ENCODE measurements around the gene FAM89A. TPM values are rescaled to one million over a fixed set of nuclear protein-coding genes. Genes with fewer than 3 reads are reported as not detected.

FAM89A gene
- polyA plus RNA-seq, 4 donors: 0.89 to 7.5 (median 3.5) TPM

DNA sequence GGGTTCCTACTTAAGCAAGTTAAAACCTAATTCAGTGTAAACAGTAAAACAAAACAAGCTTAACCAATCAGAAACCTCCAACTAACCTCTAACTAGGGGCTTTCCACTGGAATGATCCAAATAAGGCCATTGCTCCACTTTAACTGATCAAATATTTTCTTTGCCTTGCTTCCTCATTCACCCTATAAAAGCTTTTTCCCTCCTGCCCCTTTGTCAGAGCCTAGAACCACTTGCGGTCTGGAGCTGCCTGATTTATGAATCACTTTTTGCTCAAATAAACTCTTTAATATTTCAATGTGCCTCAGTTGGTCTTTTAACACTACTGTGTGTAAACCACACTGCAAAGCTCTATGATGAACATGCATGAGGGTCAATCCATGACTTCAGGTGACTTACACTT lies 4.5 kb upstream of the FAM89A start:
- Histone ChIP-seq H3K4me3 (ENCODE audit: low read depth in 1 of 3, low read length in 3 of 3) (no peak overlapping the region), H3K27me3 (ENCODE audit: control insufficient read depth in 3 of 3, insufficient read depth in 3 of 3, low read length in 3 of 3) (peaks cover 0 to 14% (median 2%) of the 10 kb centered on the region in 3 donors), H3K4me1 (ENCODE audit: control insufficient read depth in 3 of 3, insufficient read depth in 2 of 3, low read depth in 1 of 3, low read length in 2 of 3) (peaks cover 0 to 4% (median 0%) of the 10 kb centered on the region in 3 donors), H3K27ac (ENCODE audit: low read depth in 1 of 3, low read length in 2 of 3) (no peak overlapping the region), H3K36me3 (ENCODE audit: control insufficient read depth in 3 of 3, insufficient read depth in 2 of 3, low read depth in 1 of 3, low read length in 3 of 3) (no peaks in the 10 kb centered on the region), H3K9me3 (ENCODE audit: control insufficient read depth in 2 of 2, insufficient read depth in 1 of 2, low read depth in 1 of 2, low read length in 1 of 2) (peaks cover 0 to 8% of the 10 kb centered on the region in 2 donors)
- 92 to 100% (median 96%) methylated on average over 1 of the region's 1 CpG for WGBS, 3 donors
- FAIRE-seq: no peak
- DNase-seq: no peak

DNA sequence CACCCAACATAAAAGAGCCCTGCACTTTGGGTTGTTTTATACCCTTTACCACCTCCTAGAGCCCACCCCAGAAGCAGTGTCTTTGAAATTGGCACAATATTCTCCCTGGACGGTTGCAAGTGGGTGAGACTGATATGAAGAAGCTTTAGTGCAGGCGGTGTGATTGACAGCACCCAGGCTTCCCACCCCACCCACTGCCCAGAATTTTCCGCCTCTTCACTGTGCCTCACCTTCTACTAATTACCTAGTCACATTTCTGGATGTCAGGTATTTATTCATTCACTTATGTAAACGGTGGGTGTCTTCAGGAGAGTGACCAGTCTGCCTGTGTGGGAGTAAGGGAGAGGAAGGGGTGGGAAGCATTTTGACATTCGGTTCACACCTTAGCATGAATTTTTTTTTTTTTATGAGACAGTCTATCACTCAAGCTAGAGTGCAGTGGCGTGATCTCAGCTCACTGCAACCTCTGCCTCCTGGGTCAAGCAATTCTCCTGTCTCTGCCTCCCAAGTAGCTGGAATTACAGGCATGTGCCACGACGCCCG lies 1.7 kb upstream of the FAM89A start:
- 60 to 71% (median 65%) methylated on average over 9 of the region's 9 CpGs for WGBS, 3 donors
- FAIRE-seq: no peak
- no peak overlapping the region for H3K4me3 ChIP-seq (ENCODE audit: low read depth in 1 of 3, low read length in 3 of 3)
- peaks cover 0 to 12% (median 2%) of the 10 kb centered on the region in 3 donors for H3K4me1 ChIP-seq (ENCODE audit: control insufficient read depth in 3 of 3, insufficient read depth in 2 of 3, low read depth in 1 of 3, low read length in 2 of 3)
- no peaks in the 10 kb centered on the region for H3K36me3 ChIP-seq (ENCODE audit: control insufficient read depth in 3 of 3, insufficient read depth in 2 of 3, low read depth in 1 of 3, low read length in 3 of 3)
- H3K9me3 ChIP-seq (ENCODE audit: control insufficient read depth in 2 of 2, insufficient read depth in 1 of 2, low read depth in 1 of 2, low read length in 1 of 2): peaks cover 0 to 8% of the 10 kb centered on the region in 2 donors
- no peak for DNase-seq
- peaks cover 0 to 31% (median 2%) of the 10 kb centered on the region in 3 donors for H3K27me3 ChIP-seq (ENCODE audit: control insufficient read depth in 3 of 3, insufficient read depth in 3 of 3, low read length in 3 of 3)
- H3K27ac ChIP-seq (ENCODE audit: low read depth in 1 of 3, low read length in 2 of 3): no peak overlapping the region

DNA sequence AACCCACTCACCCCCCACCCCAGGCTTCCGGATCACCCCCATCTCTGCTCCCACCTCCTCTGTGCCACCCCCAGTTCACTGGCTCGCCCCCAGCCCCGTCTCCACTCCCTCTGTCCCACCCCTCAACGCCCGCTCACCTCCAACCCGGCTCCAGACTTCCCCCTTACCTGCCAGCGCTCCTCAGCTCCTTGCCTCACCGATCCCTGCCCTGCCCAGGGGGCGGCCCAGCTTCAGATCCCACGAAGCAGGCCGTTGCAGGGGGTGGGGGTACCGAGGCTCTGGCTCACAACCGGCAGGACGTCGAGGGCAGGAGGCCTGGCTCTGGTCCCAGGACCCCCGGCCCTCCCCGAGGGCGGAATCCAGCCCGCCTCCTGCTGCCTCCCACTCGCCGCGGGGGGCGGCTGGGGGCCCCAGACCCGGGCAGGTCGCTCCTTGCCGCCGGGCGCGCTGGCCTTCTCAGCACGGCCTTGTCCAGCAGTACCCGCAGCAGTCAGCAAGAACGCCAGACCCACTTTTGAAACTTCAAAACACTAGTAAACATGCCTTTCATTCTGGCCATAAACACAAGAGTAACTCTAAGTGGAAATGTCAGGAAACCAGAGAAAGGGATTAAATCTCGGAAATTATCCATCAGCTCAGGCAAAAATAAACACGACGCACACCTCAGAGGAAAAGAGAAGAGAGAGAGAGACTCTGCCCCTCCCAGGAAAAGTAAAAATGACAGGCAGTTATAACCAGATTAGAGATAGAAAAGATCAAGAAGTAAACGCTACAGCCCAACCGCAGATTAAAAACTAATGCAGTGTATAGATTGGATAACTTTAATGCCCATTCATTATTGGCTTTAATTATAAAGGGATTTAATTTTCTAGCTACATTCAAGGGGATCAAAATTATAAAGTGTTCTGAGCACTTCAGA lies 1.0 kb upstream of the FAM89A start:
- Histone ChIP-seq H3K36me3 (ENCODE audit: control insufficient read depth in 3 of 3, insufficient read depth in 2 of 3, low read depth in 1 of 3, low read length in 3 of 3) (no peaks in the 10 kb centered on the region), H3K9me3 (ENCODE audit: control insufficient read depth in 2 of 2, insufficient read depth in 1 of 2, low read depth in 1 of 2, low read length in 1 of 2) (peaks cover 0 to 8% of the 10 kb centered on the region in 2 donors), H3K27ac (ENCODE audit: low read depth in 1 of 3, low read length in 2 of 3) (no peak overlapping the region), H3K4me3 (ENCODE audit: low read depth in 1 of 3, low read length in 3 of 3) (peak overlapping the region in 2 of 3 donors; percentile 43 to 66), H3K4me1 (ENCODE audit: control insufficient read depth in 3 of 3, insufficient read depth in 2 of 3, low read depth in 1 of 3, low read length in 2 of 3) (peaks cover 0 to 12% (median 2%) of the 10 kb centered on the region in 3 donors), H3K27me3 (ENCODE audit: control insufficient read depth in 3 of 3, insufficient read depth in 3 of 3, low read length in 3 of 3) (peaks cover 0 to 31% (median 2%) of the 10 kb centered on the region in 3 donors)
- DNase-seq (peak in 1 of 2 donors; percentile 46), FAIRE-seq (no peak)
- WGBS, 3 donors: 7 to 9% (median 8%) methylated on average over 33 to 37 of the region's 37 CpGs

DNA sequence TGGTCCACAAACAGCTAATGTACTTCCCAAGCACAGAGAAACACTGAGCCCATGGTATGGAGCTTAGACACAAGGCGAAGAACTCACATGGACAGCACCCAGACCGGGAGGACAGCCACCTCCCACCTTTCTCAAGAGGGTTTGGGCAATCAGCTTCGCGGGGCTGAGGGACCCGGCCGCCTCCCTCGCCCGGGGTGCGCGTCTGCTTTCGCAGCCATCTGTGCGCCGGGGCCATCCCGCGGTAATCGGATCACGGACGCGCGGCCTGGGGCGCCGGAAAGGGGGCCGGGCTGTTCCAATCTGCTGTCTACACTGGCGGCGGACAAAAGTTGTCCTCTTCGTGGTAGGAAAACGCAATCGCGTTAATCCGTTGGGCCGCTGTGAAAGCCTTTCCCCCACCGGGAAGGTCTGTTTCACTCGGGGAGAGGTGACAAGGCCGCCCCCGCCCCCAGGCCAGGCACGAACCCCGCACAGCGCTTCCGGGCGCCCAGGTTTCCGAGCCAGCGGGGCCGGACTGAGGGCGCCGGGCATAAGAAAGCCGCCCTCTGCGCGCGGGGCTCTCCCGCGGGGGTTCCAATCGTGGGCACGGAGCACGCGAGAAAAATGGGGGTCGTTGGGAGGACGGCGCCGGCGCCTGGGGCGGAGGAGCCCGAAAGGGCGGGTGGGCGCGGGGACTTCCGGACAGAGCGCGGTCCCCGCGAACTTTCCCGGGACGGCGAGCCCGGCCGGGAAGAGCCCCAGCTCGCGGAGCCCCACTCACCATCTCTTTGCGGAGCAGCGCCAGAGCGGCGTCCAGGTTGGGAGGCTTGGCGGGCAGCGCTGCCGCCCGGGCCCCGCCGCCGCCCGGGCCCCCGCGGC lies 664 bp downstream of the FAM89A start:
- DNase-seq: peak; percentile 18 to 75
- no peak overlapping the region for H3K27ac ChIP-seq (ENCODE audit: low read depth in 1 of 3, low read length in 2 of 3)

DNA sequence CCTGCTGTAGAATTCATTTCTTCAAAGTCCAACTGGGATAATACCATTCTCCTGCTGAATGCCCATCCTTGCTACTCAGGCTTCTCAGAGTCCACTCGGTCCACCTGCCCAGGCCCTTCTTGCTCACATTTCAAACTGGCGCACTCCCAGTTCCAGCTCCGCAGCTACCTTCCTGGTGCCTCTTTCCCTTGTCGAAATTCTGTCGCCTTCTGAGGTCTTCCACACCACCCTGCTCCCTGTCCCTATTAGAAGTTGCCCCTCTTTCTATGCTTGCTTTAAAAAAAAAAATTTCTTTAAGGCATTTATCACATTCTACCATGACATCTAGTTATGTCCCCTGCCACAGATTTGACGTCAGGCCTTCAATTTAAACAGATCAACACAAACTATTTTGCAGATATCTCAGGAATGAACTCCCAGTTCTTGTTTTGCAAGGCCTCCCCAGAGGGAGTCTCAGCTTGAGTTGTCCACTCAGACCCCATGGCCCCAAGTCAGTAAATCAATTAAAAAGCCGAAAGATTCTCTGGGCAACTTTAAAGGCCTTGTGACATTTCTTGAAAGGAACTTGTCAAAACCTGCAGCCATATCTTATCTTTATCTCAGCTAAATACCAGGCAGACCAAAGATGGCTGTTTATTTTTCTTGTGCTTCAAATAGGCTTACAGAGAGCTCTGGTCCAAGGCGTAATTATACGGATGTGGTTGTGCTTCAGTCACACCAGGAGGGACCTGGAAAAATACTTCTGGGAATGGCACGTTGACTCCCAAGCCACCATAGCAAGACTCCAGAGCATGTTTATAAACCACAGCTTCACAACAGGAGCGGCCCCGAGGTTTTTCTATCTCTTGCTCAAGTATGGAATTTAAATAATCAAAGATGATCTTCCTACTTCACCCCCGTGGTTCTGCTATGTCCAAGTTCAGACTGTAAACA lies 2.2 kb downstream of the FAM89A start:
- Histone ChIP-seq H3K4me3 (ENCODE audit: low read depth in 1 of 3, low read length in 3 of 3) (no peak overlapping the region), H3K36me3 (ENCODE audit: control insufficient read depth in 3 of 3, insufficient read depth in 2 of 3, low read depth in 1 of 3, low read length in 3 of 3) (no peaks in the 10 kb centered on the region), H3K4me1 (ENCODE audit: control insufficient read depth in 3 of 3, insufficient read depth in 2 of 3, low read depth in 1 of 3, low read length in 2 of 3) (peaks cover 0 to 12% (median 2%) of the 10 kb centered on the region in 3 donors), H3K27me3 (ENCODE audit: control insufficient read depth in 3 of 3, insufficient read depth in 3 of 3, low read length in 3 of 3) (peaks cover 0 to 31% (median 0%) of the 10 kb centered on the region in 3 donors), H3K9me3 (ENCODE audit: control insufficient read depth in 2 of 2, insufficient read depth in 1 of 2, low read depth in 1 of 2, low read length in 1 of 2) (no peaks in the 10 kb centered on the region), H3K27ac (ENCODE audit: low read depth in 1 of 3, low read length in 2 of 3) (no peak overlapping the region)
- 87 to 89% (median 87%) methylated on average over 13 of the region's 13 CpGs for WGBS, 3 donors
- FAIRE-seq: no peak
- DNase-seq: no peak

More for the DNA sequence above, 664 bp downstream of the FAM89A start:
- WGBS, 3 donors: 0% methylated on average over 66 to 91 of the region's 91 CpGs
- Histone ChIP-seq H3K9me3 (ENCODE audit: control insufficient read depth in 2 of 2, insufficient read depth in 1 of 2, low read depth in 1 of 2, low read length in 1 of 2) (peaks cover 0 to 1% of the 10 kb centered on the region in 2 donors), H3K4me1 (ENCODE audit: control insufficient read depth in 3 of 3, insufficient read depth in 2 of 3, low read depth in 1 of 3, low read length in 2 of 3) (peaks cover 0 to 12% (median 2%) of the 10 kb centered on the region in 3 donors), H3K4me3 (ENCODE audit: low read depth in 1 of 3, low read length in 3 of 3) (peak overlapping the region; percentile 59 to 66 (median 63)), H3K27me3 (ENCODE audit: control insufficient read depth in 3 of 3, insufficient read depth in 3 of 3, low read length in 3 of 3) (peaks cover 0 to 31% (median 0%) of the 10 kb centered on the region in 3 donors), H3K36me3 (ENCODE audit: control insufficient read depth in 3 of 3, insufficient read depth in 2 of 3, low read depth in 1 of 3, low read length in 3 of 3) (no peaks in the 10 kb centered on the region)
- FAIRE-seq: no peak

DNA sequence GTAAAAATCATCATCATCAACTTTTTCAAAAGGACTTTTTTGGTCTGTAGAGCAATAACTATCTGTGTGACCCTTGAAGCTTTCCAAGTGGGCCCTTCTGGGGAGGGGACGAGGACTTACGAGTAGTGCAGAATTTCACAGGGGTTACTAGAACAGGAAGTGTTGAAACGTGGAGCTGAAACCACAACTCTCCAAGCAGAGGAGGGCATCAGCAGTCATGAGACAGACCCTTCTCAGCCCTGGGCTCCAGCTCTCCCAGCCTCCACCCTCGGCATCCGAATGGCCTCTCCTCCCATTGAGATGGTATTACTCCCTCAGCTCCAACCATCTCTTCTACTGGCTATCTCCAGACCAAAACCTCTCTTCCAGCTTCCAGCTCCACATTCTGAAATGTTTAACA lies 3.6 kb downstream of the FAM89A start:
- H3K4me1 ChIP-seq (ENCODE audit: control insufficient read depth in 3 of 3, insufficient read depth in 2 of 3, low read depth in 1 of 3, low read length in 2 of 3): peaks cover 0 to 12% (median 2%) of the 10 kb centered on the region in 3 donors
- FAIRE-seq: no peak
- H3K9me3 ChIP-seq (ENCODE audit: control insufficient read depth in 2 of 2, insufficient read depth in 1 of 2, low read depth in 1 of 2, low read length in 1 of 2): no peaks in the 10 kb centered on the region
- H3K36me3 ChIP-seq (ENCODE audit: control insufficient read depth in 3 of 3, insufficient read depth in 2 of 3, low read depth in 1 of 3, low read length in 3 of 3): no peaks in the 10 kb centered on the region
- no peak overlapping the region for H3K4me3 ChIP-seq (ENCODE audit: low read depth in 1 of 3, low read length in 3 of 3)
- no peak for DNase-seq
- WGBS, 3 donors: 74 to 81% (median 76%) methylated on average over 5 of the region's 5 CpGs
- peaks cover 0 to 28% (median 0%) of the 10 kb centered on the region in 3 donors for H3K27me3 ChIP-seq (ENCODE audit: control insufficient read depth in 3 of 3, insufficient read depth in 3 of 3, low read length in 3 of 3)
- no peak overlapping the region for H3K27ac ChIP-seq (ENCODE audit: low read depth in 1 of 3, low read length in 2 of 3)

DNA sequence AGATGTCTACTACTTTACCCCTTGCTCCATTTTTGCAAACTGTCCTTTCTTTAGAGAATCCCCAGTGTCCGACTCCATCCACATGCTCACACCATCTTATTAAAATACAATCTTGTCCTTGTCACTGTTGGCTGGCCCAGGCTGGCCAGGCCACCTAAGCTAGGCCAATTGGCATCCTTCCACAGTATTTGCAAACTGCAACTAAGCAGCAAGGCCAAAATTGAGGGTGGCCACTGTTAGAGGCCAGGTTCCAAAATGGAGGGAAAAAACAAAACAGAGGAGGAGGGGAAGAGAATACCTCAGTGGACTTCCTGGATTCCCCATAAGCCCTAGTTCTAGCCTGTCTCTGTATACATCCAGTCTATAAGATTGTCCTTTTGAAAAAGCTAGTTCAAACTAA lies 4.3 kb downstream of the FAM89A start:
- Histone ChIP-seq H3K4me3 (ENCODE audit: low read depth in 1 of 3, low read length in 3 of 3) (no peak overlapping the region), H3K27me3 (ENCODE audit: control insufficient read depth in 3 of 3, insufficient read depth in 3 of 3, low read length in 3 of 3) (peaks cover 0 to 26% (median 0%) of the 10 kb centered on the region in 3 donors), H3K9me3 (ENCODE audit: control insufficient read depth in 2 of 2, insufficient read depth in 1 of 2, low read depth in 1 of 2, low read length in 1 of 2) (no peaks in the 10 kb centered on the region), H3K27ac (ENCODE audit: low read depth in 1 of 3, low read length in 2 of 3) (no peak overlapping the region), H3K4me1 (ENCODE audit: control insufficient read depth in 3 of 3, insufficient read depth in 2 of 3, low read depth in 1 of 3, low read length in 2 of 3) (peaks cover 0 to 12% (median 2%) of the 10 kb centered on the region in 3 donors), H3K36me3 (ENCODE audit: control insufficient read depth in 3 of 3, insufficient read depth in 2 of 3, low read depth in 1 of 3, low read length in 3 of 3) (no peaks in the 10 kb centered on the region)
- 95 to 100% (median 97%) methylated on average over 1 of the region's 1 CpG for WGBS, 3 donors
- DNase-seq (no peak), FAIRE-seq (no peak)
